Osteoblast (primary cell): Measurements from ENCODE around the gene NAA10. TPM values are rescaled to one million over a fixed set of nuclear protein-coding genes. Genes with fewer than 3 reads are reported as not detected.

Experiments used
- DNase-seq: peaks from one replicate; pipeline ENCODE4 v3.0.0; 2011; ENCODE audit warnings: low spot score, mixed read lengths; ENCODE audit not compliant: insufficient read length; ENCODE audit errors: missing footprints
- H2AFZ ChIP-seq: 2 replicates; pipeline ENCODE4 v1.6.0; 2011; ENCODE audit warnings: mild to moderate bottlenecking, low read length
- H3K27ac ChIP-seq: 2 replicates; pipeline ENCODE4 v1.5.1; 2011; ENCODE audit warnings: mild to moderate bottlenecking, low read depth, low read length, moderate library complexity
- H3K27me3 ChIP-seq: 2 replicates; pipeline ENCODE4 v1.6.0; 2012; ENCODE audit warnings: mild to moderate bottlenecking, control low read depth, inconsistent platforms, low read length, moderate library complexity; ENCODE audit not compliant: insufficient read depth
- H3K36me3 ChIP-seq: 2 replicates; pipeline ENCODE4 v1.5.1; 2011; ENCODE audit warnings: mild to moderate bottlenecking, low read length, control low read depth, moderate library complexity; ENCODE audit not compliant: insufficient read depth
- H3K4me1 ChIP-seq: 2 replicates; pipeline ENCODE4 v1.5.1; 2011; ENCODE audit warnings: mild to moderate bottlenecking, low read length, control low read depth, moderate library complexity; ENCODE audit not compliant: insufficient read depth
- H3K4me2 ChIP-seq: 2 replicates; pipeline ENCODE4 v1.6.0; 2011; ENCODE audit warnings: mild to moderate bottlenecking, low read length; ENCODE audit not compliant: insufficient read depth
- H3K4me3 ChIP-seq: fragments of 200-600 bp; sonication (generic); 3 replicates; pipeline ENCODE4 v1.5.1; 2012; ENCODE audit warnings: mild to moderate bottlenecking, low read length, inconsistent platforms; ENCODE audit not compliant: insufficient read depth
- H3K79me2 ChIP-seq: 2 replicates; pipeline ENCODE4 v1.6.0; 2012; ENCODE audit warnings: mild to moderate bottlenecking, low read length, control low read depth, inconsistent platforms; ENCODE audit not compliant: insufficient read depth
- H3K9me3 ChIP-seq: 2 replicates; pipeline ENCODE4 v1.5.1; 2011; ENCODE audit warnings: low read depth, low read length, control low read depth
- H4K20me1 ChIP-seq: 2 replicates; pipeline ENCODE4 v1.6.0; 2012; ENCODE audit warnings: mild to moderate bottlenecking, low read length, control low read depth; ENCODE audit not compliant: insufficient read depth
- CTCF ChIP-seq: IDR thresholded peaks from 2 replicates; pipeline ENCODE4 v1.5.1; 2011; ENCODE audit warnings: mild to moderate bottlenecking, low read depth, low read length, moderate library complexity; ENCODE audit errors: extremely low read depth
- total RNA-seq: library from RNA; depleted of rRNA; stranded (reverse); fragments of >200 nt; gene quantifications from 2 replicates; pipeline ENCODE4 v1.2.3, GENCODE V29; 2012

The NAA10 gene
- total RNA-seq, 1 donor = 43.4 TPM

GRCh38 chrX:153972368-153973126, 37.7 kb upstream of the NAA10 start, which contains the start of gene TMEM187:
TSS of gene TMEM187 (plus strand) at chrX:153972754. CDS start at chrX:153982063, 9,309 bp downstream.
- peak within 1 kb of the TSS; percentile 98 for H2AFZ ChIP-seq
- H3K4me2 ChIP-seq = peak within 1 kb of the TSS; percentile 94
- no peaks in the 10 kb centered on the region for H3K9me3 ChIP-seq
- H3K27ac ChIP-seq = peak within 1 kb of the TSS; percentile 99
- peak; percentile 100 for DNase-seq
- no peaks in the 10 kb centered on the region for H3K27me3 ChIP-seq
- TF ChIP-seq CTCF = no peak
- peaks cover 48% of the 10 kb centered on the region for H3K79me2 ChIP-seq
- H3K4me3 ChIP-seq = peak within 1 kb of the TSS; percentile 99
- peaks cover 26% of the 10 kb centered on the region for H4K20me1 ChIP-seq
- H3K4me1 ChIP-seq = peaks cover 31% of the 10 kb centered on the region
- H3K36me3 ChIP-seq = peaks cover 3% of the 10 kb centered on the region

DNA sequence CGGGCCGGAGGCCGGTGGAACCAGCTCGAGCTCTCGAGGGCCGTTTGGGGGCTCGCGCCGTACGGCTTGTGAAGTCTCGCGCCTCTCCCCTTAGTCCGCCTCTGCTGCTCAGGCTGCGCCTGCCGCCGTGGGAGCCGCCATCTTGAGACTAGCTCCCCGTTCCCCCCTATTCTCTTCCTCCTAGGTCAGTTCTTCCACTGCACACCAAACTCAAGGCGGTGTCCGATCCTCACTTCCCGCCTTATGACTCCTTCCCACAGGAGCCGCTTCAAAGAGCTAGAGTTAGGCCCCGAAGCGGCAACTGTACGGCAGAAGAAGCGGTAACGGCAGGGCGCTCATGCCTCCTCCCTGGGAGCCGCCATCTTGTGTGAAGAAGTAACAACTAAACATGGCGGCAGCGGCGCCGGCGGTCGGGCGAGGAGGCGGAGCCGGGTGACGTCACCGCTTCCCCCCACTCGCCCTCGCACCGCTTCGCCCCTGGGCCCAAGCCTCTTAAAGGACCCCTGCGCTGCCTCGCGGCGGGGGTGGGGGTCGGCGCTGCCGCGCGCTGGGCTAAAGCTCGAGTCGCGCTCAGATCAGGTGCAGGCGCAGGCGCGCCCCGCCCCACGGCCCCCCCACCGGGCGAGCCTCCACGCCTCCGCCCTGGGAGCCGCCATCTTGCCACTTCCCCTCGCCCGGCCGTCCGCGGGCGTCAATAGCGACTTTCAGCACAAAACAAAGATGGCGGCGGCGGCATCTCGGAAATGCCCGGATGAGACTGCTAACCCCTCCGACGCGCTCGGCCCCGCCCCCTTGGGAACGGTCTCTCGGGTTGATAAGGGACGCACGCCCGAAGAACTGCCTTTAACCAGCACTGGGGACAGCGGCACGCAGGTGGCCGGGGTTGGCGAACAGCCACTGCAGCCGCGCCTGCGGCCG, 36.9 kb upstream of the NAA10 start, which contains the start of gene HCFC1:
TSS of gene HCFC1 (minus strand) at position 369 of the 918 bp plus-strand sequence. CDS start 978 bp downstream, outside the sequence.
- H2AFZ ChIP-seq = peak within 1 kb of the TSS; percentile 98
- no peaks in the 10 kb centered on the region for H3K9me3 ChIP-seq
- peak within 1 kb of the TSS; percentile 99 for H3K27ac ChIP-seq
- H4K20me1 ChIP-seq = peaks cover 34% of the 10 kb centered on the region
- peaks cover 38% of the 10 kb centered on the region for H3K4me1 ChIP-seq
- TF ChIP-seq CTCF = no peak
- no peaks in the 10 kb centered on the region for H3K27me3 ChIP-seq
- H3K79me2 ChIP-seq = peaks cover 56% of the 10 kb centered on the region
- H3K36me3 ChIP-seq = peaks cover 3% of the 10 kb centered on the region
- H3K4me3 ChIP-seq = peak within 1 kb of the TSS; percentile 99
- H3K4me2 ChIP-seq = peak within 1 kb of the TSS; percentile 94
- peak; percentile 98 for DNase-seq

GRCh38 chrX:153971124-153971449, 36.2 kb upstream of the NAA10 start:
- no peaks in the 10 kb centered on the region for H3K27me3 ChIP-seq
- H3K79me2 ChIP-seq = peaks cover 60% of the 10 kb centered on the region
- peak overlapping the region; percentile 99 for H3K4me3 ChIP-seq
- peak overlapping the region; percentile 98 for H2AFZ ChIP-seq
- peaks cover 44% of the 10 kb centered on the region for H3K4me1 ChIP-seq
- peak overlapping the region; percentile 94 for H3K4me2 ChIP-seq
- H3K27ac ChIP-seq = peak overlapping the region; percentile 99
- DNase-seq = peak; percentile 99
- no peaks in the 10 kb centered on the region for H3K9me3 ChIP-seq
- H4K20me1 ChIP-seq = peaks cover 41% of the 10 kb centered on the region
- no peak for TF ChIP-seq CTCF
- H3K36me3 ChIP-seq = peaks cover 3% of the 10 kb centered on the region
